ENCODE measurements around the gene SLC66A2.

Gene SLC66A2

DNA sequence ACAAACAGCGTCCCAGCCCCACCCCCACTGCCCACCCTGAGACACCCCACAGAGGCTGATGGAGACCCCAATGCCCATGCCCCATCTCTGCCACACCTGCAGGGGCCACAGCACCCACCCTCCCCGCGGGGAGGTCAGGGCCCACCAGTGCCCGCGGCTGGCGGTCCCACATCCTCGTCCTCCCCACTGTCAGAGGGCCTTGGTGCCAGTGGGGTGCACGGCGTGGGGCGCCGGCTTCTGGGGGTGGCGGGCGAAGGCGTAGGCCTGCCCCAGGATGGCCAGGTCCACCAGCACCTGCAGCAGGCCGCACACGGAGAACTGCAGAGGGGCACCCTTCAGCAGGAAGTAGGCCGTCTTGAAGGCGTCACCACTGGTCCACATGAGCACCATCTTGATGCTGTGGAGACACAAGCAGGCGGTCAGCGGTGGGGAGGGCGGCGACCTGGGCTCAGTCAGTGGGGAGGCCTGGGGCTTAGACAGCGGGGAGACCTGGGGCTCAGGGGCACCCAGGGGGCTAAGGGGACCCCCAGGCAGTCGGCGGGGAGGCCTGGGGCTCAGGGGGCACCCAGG is 47.6 kb downstream of the SLC66A2 start:
- Histone ChIP-seq H3K9me3 (peaks cover 9% of the 10 kb centered on the region), H3K4me3 (ENCODE audit: low read depth in 1 of 2, low read length in 1 of 2) (no peak overlapping the region), H3K27ac (no peak overlapping the region), H3K36me3 (peaks cover 26% of the 10 kb centered on the region), H3K27me3 (no peaks in the 10 kb centered on the region), H3K4me1 (ENCODE audit: control insufficient read depth in 1 of 2, insufficient read depth in 1 of 2, low read depth in 1 of 2, low read length in 1 of 2) (no peaks in the 10 kb centered on the region)
- TF ChIP-seq, protein P1, sequence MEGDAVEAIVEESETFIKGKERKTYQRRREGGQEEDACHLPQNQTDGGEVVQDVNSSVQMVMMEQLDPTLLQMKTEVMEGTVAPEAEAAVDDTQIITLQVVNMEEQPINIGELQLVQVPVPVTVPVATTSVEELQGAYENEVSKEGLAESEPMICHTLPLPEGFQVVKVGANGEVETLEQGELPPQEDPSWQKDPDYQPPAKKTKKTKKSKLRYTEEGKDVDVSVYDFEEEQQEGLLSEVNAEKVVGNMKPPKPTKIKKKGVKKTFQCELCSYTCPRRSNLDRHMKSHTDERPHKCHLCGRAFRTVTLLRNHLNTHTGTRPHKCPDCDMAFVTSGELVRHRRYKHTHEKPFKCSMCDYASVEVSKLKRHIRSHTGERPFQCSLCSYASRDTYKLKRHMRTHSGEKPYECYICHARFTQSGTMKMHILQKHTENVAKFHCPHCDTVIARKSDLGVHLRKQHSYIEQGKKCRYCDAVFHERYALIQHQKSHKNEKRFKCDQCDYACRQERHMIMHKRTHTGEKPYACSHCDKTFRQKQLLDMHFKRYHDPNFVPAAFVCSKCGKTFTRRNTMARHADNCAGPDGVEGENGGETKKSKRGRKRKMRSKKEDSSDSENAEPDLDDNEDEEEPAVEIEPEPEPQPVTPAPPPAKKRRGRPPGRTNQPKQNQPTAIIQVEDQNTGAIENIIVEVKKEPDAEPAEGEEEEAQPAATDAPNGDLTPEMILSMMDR (IDR thresholded peaks at IDR 0.05) = no peak

DNA sequence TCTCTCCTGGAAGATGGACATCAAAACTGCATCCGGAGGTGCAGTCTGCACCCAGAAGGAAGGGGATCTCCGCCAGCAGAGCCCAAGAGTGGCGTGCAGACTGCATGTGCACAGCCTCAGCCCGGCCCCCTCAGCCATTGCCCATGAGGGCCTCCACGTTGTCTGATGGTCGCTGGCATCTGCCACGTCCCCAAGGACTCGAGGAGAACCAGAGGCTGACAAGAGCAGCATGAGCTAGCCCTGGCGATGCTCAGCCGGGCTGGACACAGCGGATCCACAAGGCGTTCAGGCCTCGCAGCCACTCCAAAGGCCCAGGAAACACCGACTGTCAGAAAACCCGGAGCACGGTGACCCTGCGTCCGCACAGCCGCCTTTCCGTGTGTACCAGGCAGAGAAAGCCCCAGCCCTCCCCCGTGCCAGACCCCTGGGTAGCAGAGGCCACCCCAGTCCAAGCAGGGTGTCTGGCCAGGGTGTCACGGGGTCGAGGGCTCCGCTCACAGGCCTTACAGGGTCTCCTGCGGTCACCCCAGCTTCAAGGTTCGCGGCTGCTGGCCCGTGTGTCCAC is 48.3 kb downstream of the SLC66A2 start:
- Histone ChIP-seq H3K9me3 (peaks cover 11% of the 10 kb centered on the region), H3K27ac (no peak overlapping the region), H3K36me3 (peaks cover 26% of the 10 kb centered on the region), H3K4me1 (ENCODE audit: control insufficient read depth in 1 of 2, insufficient read depth in 1 of 2, low read depth in 1 of 2, low read length in 1 of 2) (no peaks in the 10 kb centered on the region), H3K27me3 (no peaks in the 10 kb centered on the region), H3K4me3 (ENCODE audit: low read depth in 1 of 2, low read length in 1 of 2) (no peak overlapping the region)
- TF ChIP-seq, protein P1 (IDR thresholded peaks at IDR 0.05) = no peak

DNA sequence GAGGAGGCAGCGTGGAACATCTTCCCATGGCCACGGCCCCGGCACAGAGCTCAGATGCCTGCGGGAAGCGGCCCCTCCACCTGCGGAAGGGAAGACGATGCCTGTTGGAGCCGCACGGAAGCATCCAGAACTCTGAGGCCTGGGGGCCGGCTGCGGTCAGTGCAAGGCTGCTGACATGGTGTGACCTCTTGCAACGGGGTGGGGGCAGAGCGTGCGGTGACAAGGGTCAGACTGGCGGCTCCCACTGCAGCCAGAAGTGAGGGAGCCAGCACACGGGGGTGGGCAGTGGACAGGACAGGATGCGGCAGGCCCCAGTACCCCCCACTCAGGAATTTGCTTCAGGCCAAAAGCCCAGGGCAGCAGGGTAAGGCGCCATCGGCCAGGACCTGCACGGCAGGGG is 48.8 kb downstream of the SLC66A2 start:
- TF ChIP-seq, protein P1 (IDR thresholded peaks at IDR 0.05) = no peak
- peaks cover 26% of the 10 kb centered on the region for H3K36me3 ChIP-seq
- no peak overlapping the region for H3K4me3 ChIP-seq (ENCODE audit: low read depth in 1 of 2, low read length in 1 of 2)
- peaks cover 11% of the 10 kb centered on the region for H3K9me3 ChIP-seq
- no peaks in the 10 kb centered on the region for H3K27me3 ChIP-seq
- no peak overlapping the region for H3K27ac ChIP-seq
- H3K4me1 ChIP-seq (ENCODE audit: control insufficient read depth in 1 of 2, insufficient read depth in 1 of 2, low read depth in 1 of 2, low read length in 1 of 2) = no peaks in the 10 kb centered on the region

DNA sequence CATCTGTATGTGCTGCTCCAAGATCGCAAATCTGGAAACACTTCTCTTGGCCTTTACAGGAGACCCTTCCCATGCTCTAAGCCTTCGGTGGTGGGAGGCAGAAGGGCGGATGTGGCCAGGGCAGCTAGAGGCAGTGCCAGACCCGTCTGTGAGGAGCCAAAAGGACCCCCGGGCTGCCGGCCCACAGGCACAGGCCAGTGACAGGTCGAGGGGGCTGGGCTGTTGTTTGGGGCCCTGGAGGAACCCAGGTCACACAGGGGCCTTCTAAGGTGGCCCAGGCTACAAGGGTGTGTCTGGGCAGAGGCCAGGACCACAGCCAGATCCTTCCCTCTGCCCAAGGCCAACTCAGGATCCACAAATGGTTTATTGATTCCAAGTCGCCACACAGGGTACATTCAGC is 49.4 kb downstream of the SLC66A2 start:
- Histone ChIP-seq H3K4me1 (ENCODE audit: control insufficient read depth in 1 of 2, insufficient read depth in 1 of 2, low read depth in 1 of 2, low read length in 1 of 2) (no peaks in the 10 kb centered on the region), H3K27me3 (no peaks in the 10 kb centered on the region), H3K4me3 (ENCODE audit: low read depth in 1 of 2, low read length in 1 of 2) (no peak overlapping the region), H3K27ac (no peak overlapping the region), H3K36me3 (peaks cover 26% of the 10 kb centered on the region), H3K9me3 (peaks cover 11% of the 10 kb centered on the region)
- TF ChIP-seq, protein P1 (IDR thresholded peaks at IDR 0.05) = no peak

DNA sequence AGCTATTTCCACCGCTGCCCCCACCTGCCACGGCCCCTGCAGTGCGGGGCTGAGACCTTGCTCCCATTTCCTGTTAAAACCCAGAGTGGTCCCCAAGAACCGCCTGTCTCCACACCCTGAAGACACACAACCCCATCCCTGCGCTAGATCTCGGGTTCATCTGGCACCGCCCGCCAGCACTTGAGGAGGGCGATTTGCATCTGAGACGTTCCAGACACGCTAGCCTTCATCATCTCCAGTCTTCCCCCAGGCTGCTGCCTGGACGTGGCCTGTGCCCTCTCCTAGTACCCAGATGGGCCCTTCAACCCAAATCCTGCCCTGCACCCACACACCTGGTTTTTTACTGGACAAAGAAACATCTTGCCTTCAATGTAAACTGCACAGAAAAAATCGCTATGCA is 49.8 kb downstream of the SLC66A2 start:
- Histone ChIP-seq H3K27ac (no peak overlapping the region), H3K9me3 (peaks cover 12% of the 10 kb centered on the region), H3K4me1 (ENCODE audit: control insufficient read depth in 1 of 2, insufficient read depth in 1 of 2, low read depth in 1 of 2, low read length in 1 of 2) (no peaks in the 10 kb centered on the region), H3K36me3 (peaks cover 26% of the 10 kb centered on the region), H3K4me3 (ENCODE audit: low read depth in 1 of 2, low read length in 1 of 2) (no peak overlapping the region), H3K27me3 (no peaks in the 10 kb centered on the region)
- TF ChIP-seq, protein P1 (IDR thresholded peaks at IDR 0.05) = no peak
